ENCODE measurements around the gene VWA2.

Gene VWA2

DNA sequence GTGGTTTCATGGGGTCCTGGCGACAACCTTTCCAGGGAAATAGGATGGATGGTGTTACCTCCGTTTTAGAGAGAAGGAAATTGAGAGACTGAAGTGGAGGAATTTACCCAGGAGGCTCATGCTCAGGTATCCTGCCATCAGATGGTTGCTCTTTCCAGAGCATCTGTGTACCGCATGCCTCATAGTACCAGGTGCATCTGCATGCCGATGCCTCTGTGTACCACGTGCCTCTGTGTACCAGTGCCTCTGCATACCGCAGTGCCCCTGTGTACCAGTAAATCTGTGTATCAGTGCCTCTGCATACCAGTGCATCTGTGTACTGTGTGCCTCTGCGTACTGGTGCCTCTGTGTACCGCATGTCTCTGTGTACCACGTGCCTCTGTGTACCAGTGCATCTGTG, 3.2 kb downstream of the VWA2 start:
- ATAC-seq = no peak
- no peak for TF ChIP-seq ZNF565 (CRISPR knock-in tag; conservative IDR thresholded peaks at IDR 0.05; ENCODE audit: low read depth)
- TF ChIP-seq ZNF8 (CRISPR knock-in tag; IDR thresholded peaks at IDR 0.05) = no peak
- TF ChIP-seq OSR1 (CRISPR knock-in tag; IDR thresholded peaks at IDR 0.05) = no peak
- TF ChIP-seq ISL1 (CRISPR knock-in tag; IDR thresholded peaks at IDR 0.05) = no peak
- TF ChIP-seq, protein P1, sequence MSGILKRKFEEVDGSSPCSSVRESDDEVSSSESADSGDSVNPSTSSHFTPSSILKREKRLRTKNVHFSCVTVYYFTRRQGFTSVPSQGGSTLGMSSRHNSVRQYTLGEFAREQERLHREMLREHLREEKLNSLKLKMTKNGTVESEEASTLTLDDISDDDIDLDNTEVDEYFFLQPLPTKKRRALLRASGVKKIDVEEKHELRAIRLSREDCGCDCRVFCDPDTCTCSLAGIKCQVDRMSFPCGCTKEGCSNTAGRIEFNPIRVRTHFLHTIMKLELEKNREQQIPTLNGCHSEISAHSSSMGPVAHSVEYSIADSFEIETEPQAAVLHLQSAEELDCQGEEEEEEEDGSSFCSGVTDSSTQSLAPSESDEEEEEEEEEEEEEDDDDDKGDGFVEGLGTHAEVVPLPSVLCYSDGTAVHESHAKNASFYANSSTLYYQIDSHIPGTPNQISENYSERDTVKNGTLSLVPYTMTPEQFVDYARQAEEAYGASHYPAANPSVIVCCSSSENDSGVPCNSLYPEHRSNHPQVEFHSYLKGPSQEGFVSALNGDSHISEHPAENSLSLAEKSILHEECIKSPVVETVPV (CRISPR knock-in tag; IDR thresholded peaks at IDR 0.05) = no peak
- TF ChIP-seq BACH2 (CRISPR knock-in tag; IDR thresholded peaks at IDR 0.05; ENCODE audit: borderline replicate concordance) = no peak
- TF ChIP-seq, protein P2, sequence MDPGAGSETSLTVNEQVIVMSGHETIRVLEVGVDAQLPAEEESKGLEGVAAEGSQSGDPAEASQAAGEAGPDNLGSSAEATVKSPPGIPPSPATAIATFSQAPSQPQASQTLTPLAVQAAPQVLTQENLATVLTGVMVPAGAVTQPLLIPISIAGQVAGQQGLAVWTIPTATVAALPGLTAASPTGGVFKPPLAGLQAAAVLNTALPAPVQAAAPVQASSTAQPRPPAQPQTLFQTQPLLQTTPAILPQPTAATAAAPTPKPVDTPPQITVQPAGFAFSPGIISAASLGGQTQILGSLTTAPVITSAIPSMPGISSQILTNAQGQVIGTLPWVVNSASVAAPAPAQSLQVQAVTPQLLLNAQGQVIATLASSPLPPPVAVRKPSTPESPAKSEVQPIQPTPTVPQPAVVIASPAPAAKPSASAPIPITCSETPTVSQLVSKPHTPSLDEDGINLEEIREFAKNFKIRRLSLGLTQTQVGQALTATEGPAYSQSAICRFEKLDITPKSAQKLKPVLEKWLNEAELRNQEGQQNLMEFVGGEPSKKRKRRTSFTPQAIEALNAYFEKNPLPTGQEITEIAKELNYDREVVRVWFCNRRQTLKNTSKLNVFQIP (CRISPR knock-in tag; IDR thresholded peaks at IDR 0.05; ENCODE audit: borderline replicate concordance, low read depth) = no peak
- TF ChIP-seq TCF4 (CRISPR knock-in tag; IDR thresholded peaks at IDR 0.05; ENCODE audit: borderline replicate concordance) = no peak
- no peak for TF ChIP-seq CSDC2 (CRISPR knock-in tag; IDR thresholded peaks at IDR 0.05)
- no peak for TF ChIP-seq SNAI2 (CRISPR knock-in tag; IDR thresholded peaks at IDR 0.05)
- TF ChIP-seq ZNF70 (CRISPR knock-in tag; IDR thresholded peaks at IDR 0.05) = no peak
- TF ChIP-seq, protein P3, sequence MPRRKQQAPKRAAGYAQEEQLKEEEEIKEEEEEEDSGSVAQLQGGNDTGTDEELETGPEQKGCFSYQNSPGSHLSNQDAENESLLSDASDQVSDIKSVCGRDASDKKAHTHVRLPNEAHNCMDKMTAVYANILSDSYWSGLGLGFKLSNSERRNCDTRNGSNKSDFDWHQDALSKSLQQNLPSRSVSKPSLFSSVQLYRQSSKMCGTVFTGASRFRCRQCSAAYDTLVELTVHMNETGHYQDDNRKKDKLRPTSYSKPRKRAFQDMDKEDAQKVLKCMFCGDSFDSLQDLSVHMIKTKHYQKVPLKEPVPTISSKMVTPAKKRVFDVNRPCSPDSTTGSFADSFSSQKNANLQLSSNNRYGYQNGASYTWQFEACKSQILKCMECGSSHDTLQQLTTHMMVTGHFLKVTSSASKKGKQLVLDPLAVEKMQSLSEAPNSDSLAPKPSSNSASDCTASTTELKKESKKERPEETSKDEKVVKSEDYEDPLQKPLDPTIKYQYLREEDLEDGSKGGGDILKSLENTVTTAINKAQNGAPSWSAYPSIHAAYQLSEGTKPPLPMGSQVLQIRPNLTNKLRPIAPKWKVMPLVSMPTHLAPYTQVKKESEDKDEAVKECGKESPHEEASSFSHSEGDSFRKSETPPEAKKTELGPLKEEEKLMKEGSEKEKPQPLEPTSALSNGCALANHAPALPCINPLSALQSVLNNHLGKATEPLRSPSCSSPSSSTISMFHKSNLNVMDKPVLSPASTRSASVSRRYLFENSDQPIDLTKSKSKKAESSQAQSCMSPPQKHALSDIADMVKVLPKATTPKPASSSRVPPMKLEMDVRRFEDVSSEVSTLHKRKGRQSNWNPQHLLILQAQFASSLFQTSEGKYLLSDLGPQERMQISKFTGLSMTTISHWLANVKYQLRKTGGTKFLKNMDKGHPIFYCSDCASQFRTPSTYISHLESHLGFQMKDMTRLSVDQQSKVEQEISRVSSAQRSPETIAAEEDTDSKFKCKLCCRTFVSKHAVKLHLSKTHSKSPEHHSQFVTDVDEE (CRISPR knock-in tag; IDR thresholded peaks at IDR 0.05) = no peak

DNA sequence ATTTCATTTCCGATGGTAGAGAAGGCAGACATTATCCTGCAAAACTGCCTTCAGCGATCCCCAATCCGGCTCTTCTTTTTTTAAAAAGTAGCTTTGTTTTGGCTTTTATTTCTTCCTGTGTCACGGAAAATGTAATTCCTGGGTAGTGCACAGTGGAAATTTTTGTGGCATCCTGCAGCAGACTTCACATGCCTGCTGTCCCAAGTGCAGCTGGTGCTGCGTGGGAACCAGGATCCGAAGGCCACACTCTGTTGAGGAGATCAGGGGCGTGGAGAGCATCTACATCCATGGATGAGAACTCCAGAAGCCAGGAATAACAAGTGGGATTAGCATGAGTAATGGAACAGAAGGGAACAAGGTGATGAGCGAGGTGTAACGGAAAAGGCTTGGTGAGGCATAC, 4.6 kb downstream of the VWA2 start:
- no peak for ATAC-seq
- TF ChIP-seq GLIS3 (CRISPR knock-in tag; IDR thresholded peaks at IDR 0.05) (no peak), ZNF565 (CRISPR knock-in tag; conservative IDR thresholded peaks at IDR 0.05; ENCODE audit: low read depth) (no peak)

DNA sequence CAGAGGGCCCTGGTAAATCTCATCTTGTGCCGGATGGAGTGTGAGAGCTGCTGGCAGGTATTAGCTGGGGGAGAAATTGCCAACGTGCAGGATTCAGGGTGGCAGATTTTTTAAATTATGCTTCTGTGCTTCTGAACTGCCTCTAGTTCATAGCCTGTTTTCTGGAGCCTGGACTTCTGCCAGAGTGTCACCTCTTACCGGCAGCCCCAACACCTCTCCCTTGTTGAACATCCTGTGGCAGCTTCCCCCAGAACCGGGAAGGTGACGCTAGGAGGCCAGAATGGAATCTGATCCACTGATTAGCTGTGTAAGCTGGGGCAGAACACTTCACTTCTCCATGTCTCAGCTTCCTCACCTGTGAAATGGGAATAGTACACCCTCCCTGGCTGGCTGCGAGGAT, 5.1 kb downstream of the VWA2 start:
- TF ChIP-seq ESRRG (CRISPR knock-in tag; IDR thresholded peaks at IDR 0.05) = no peak
- TF ChIP-seq OSR1 (CRISPR knock-in tag; IDR thresholded peaks at IDR 0.05) = no peak
- no peak for TF ChIP-seq CSDC2 (CRISPR knock-in tag; IDR thresholded peaks at IDR 0.05)
- TF ChIP-seq RARB (CRISPR knock-in tag; IDR thresholded peaks at IDR 0.05) = no peak

DNA sequence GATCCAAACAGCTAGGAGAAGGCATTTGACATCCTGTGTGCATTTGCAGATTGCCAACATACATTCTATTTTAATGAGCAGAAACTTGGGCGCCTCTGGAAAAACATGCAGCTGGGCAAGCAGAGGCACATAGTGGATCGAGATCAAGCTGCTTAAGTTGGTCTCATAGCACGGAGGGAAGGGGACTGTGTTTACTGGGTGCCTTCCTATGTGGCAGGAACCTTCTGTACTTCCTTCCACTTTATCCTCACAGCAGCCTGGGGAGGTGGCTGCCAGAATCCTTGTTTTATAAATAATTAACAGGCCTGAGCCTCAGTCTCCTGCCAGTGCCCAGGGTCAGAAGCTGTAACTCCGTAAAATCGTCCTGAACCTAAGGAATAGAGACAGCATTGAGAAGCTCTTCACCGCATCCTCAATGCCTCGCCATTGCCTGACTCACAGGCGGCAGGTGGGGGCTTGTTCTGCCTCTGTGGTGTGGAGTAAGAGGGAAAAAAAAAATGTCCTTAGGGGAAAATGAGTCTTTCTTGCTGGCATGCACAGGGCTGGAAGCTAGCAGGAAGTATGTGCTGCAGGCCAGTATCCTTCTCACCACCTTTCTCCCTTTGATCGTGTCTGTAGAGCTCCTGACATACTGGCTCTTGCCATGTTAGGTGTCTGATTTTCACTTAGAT, 6.2 kb downstream of the VWA2 start:
- TF ChIP-seq BACH2 (CRISPR knock-in tag; IDR thresholded peaks at IDR 0.05; ENCODE audit: borderline replicate concordance) = no peak
- TF ChIP-seq, protein P1 (CRISPR knock-in tag; IDR thresholded peaks at IDR 0.05) = no peak
- TF ChIP-seq PPARA (CRISPR knock-in tag; IDR thresholded peaks at IDR 0.05; ENCODE audit: borderline replicate concordance) = no peak
- TF ChIP-seq ESRRG (CRISPR knock-in tag; IDR thresholded peaks at IDR 0.05) = no peak
- no peak for TF ChIP-seq CSDC2 (CRISPR knock-in tag; IDR thresholded peaks at IDR 0.05)
- TF ChIP-seq, protein P2 (CRISPR knock-in tag; IDR thresholded peaks at IDR 0.05; ENCODE audit: borderline replicate concordance, low read depth) = no peak
- TF ChIP-seq TCF4 (CRISPR knock-in tag; IDR thresholded peaks at IDR 0.05; ENCODE audit: borderline replicate concordance) = no peak
- no peak for TF ChIP-seq TOX (CRISPR knock-in tag; IDR thresholded peaks at IDR 0.05; ENCODE audit: borderline replicate concordance)
- no peak for TF ChIP-seq GLIS3 (CRISPR knock-in tag; IDR thresholded peaks at IDR 0.05)
- TF ChIP-seq, protein P4, sequence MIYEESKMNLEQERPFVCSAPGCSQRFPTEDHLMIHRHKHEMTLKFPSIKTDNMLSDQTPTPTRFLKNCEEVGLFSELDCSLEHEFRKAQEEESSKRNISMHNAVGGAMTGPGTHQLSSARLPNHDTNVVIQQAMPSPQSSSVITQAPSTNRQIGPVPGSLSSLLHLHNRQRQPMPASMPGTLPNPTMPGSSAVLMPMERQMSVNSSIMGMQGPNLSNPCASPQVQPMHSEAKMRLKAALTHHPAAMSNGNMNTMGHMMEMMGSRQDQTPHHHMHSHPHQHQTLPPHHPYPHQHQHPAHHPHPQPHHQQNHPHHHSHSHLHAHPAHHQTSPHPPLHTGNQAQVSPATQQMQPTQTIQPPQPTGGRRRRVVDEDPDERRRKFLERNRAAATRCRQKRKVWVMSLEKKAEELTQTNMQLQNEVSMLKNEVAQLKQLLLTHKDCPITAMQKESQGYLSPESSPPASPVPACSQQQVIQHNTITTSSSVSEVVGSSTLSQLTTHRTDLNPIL (CRISPR knock-in tag; IDR thresholded peaks at IDR 0.05; ENCODE audit: low read depth) = no peak
- TF ChIP-seq ZC3H10 (CRISPR knock-in tag; IDR thresholded peaks at IDR 0.05) = no peak
- no peak for TF ChIP-seq ZNF70 (CRISPR knock-in tag; IDR thresholded peaks at IDR 0.05)
- no peak for TF ChIP-seq ZNF8 (CRISPR knock-in tag; IDR thresholded peaks at IDR 0.05)
- no peak for TF ChIP-seq ISL1 (CRISPR knock-in tag; IDR thresholded peaks at IDR 0.05)
- TF ChIP-seq ARNTL (CRISPR knock-in tag; IDR thresholded peaks at IDR 0.05; ENCODE audit: borderline replicate concordance, low read depth) = no peak
- no peak for ATAC-seq

More for the DNA sequence above, 5.1 kb downstream of the VWA2 start:
- ATAC-seq = no peak

Data from SK-N-SH treated with all-trans-retinoic acid at 6 μM for 48 hours (cell line).